ENCODE results near the gene SHISAL2A. TPM values are rescaled to one million over a fixed set of nuclear protein-coding genes. Genes with fewer than 3 reads are reported as not detected.

SHISAL2A gene
- total and polyA plus RNA-seq, 2 of the 13 experiments (the other 11 are each of a cell fraction or from before 2014, with no cell fraction given) = not detected

- no peak for TF ChIP-seq EEA1 (CRISPR knock-in tag; IDR thresholded peaks at IDR 0.05; ENCODE audit: borderline replicate concordance)
- peak; percentile 54; the same call in 1 of the 2 replicates for TF ChIP-seq SAP130 (CRISPR knock-in tag; IDR thresholded peaks at IDR 0.05; ENCODE audit: low read depth)
- no peak for TF ChIP-seq KDM1A (CRISPR knock-in tag; IDR thresholded peaks at IDR 0.05)
- no peak for TF ChIP-seq CHD4 (IDR thresholded peaks at IDR 0.05; ENCODE audit: borderline replicate concordance, low read length)
- TF ChIP-seq DR1 (CRISPR knock-in tag; IDR thresholded peaks at IDR 0.05) = no peak
- TF ChIP-seq MBNL3 (CRISPR knock-in tag; conservative IDR thresholded peaks at IDR 0.05) = no peak
- TF ChIP-seq ZNF235 (CRISPR knock-in tag; IDR thresholded peaks at IDR 0.05; ENCODE audit: borderline replicate concordance) = no peak
- TF ChIP-seq HOMEZ (CRISPR knock-in tag; IDR thresholded peaks at IDR 0.05; ENCODE audit: low read depth) = 0 out of 2 replicates have a peak, but pooled peaks have one; percentile 29
- TF ChIP-seq ERF (CRISPR knock-in tag; IDR thresholded peaks at IDR 0.05) = no peak
- TF ChIP-seq KAT7 (CRISPR knock-in tag; IDR thresholded peaks at IDR 0.05; ENCODE audit: borderline replicate concordance) = no peak
- peak; percentile 58 for TF ChIP-seq POGZ (CRISPR knock-in tag; IDR thresholded peaks at IDR 0.05)
- no peak for TF ChIP-seq PHF5A (CRISPR knock-in tag; IDR thresholded peaks at IDR 0.05; ENCODE audit: low read depth, unreplicated experiment)
- TF ChIP-seq SAFB2 (CRISPR knock-in tag; IDR thresholded peaks at IDR 0.05; ENCODE audit: borderline replicate concordance, low read depth) = no peak
- TF ChIP-seq ZNF761 (CRISPR knock-in tag; conservative IDR thresholded peaks at IDR 0.05) = no peak
- no peak for TF ChIP-seq NR0B2 (CRISPR knock-in tag; IDR thresholded peaks at IDR 0.05)
- no peak for TF ChIP-seq ZNF569 (CRISPR knock-in tag; IDR thresholded peaks at IDR 0.05; ENCODE audit: borderline replicate concordance)
- TF ChIP-seq ATF1 (CRISPR knock-in tag; IDR thresholded peaks at IDR 0.05) = no peak
- no peak for TF ChIP-seq ZNF740 (CRISPR knock-in tag; IDR thresholded peaks at IDR 0.05)
- TF ChIP-seq ASH2L (IDR thresholded peaks at IDR 0.05; ENCODE audit: insufficient read length, low read depth, low read length) = peak; percentile 55
- no peak for TF ChIP-seq TP53 (CRISPR knock-in tag; conservative IDR thresholded peaks at IDR 0.05)
- no peak for TF ChIP-seq ZNF234 (CRISPR knock-in tag; conservative IDR thresholded peaks at IDR 0.05)
- TF ChIP-seq ATRX (CRISPR knock-in tag; IDR thresholded peaks at IDR 0.05; ENCODE audit: borderline replicate concordance) = no peak
- TF ChIP-seq PREB (CRISPR knock-in tag; IDR thresholded peaks at IDR 0.05) = no peak
- TF ChIP-seq ZNF724P (CRISPR knock-in tag; IDR thresholded peaks at IDR 0.05; ENCODE audit: borderline replicate concordance) = no peak
- TF ChIP-seq SSRP1 (CRISPR knock-in tag; IDR thresholded peaks at IDR 0.05) = no peak
- peak; percentile 40; the same call in 1 of the 2 replicates for TF ChIP-seq ZMYM3 (CRISPR knock-in tag; IDR thresholded peaks at IDR 0.05)
- TF ChIP-seq TCF12 (IDR thresholded peaks at IDR 0.05) = no peak
- TF ChIP-seq TCF12 (CRISPR knock-in tag; IDR thresholded peaks at IDR 0.05) = no peak
- no peak for TF ChIP-seq ZNF598 (CRISPR knock-in tag; IDR thresholded peaks at IDR 0.05; ENCODE audit: borderline replicate concordance)
- TF ChIP-seq KDM3A (CRISPR knock-in tag; IDR thresholded peaks at IDR 0.05; ENCODE audit: low read depth) = no peak
- no peak; the same call in 1 of the 2 replicates for TF ChIP-seq NR2C2 (CRISPR knock-in tag; IDR thresholded peaks at IDR 0.05; ENCODE audit: borderline replicate concordance)
- TF ChIP-seq ZNF33B (CRISPR knock-in tag; IDR thresholded peaks at IDR 0.05) = no peak
Measured at GRCh38 chr1:52651904-52652303, 18.9 kb downstream of the SHISAL2A start (continued).

All from HepG2 (cell line).